Amniotic stem cell (primary cell): ENCODE measurements around the gene OR10D3.
"Not testable (repeated sequence)": the region's sequence is repeated elsewhere in the genome, so short reads cannot be mapped to it uniquely, and the experiment has no call there.

Experiments
- DNase-seq: peaks from one replicate; lab custom pipeline; 2025; lab: John Stamatoyannopoulos, UW

The OR10D3 gene

DNA sequence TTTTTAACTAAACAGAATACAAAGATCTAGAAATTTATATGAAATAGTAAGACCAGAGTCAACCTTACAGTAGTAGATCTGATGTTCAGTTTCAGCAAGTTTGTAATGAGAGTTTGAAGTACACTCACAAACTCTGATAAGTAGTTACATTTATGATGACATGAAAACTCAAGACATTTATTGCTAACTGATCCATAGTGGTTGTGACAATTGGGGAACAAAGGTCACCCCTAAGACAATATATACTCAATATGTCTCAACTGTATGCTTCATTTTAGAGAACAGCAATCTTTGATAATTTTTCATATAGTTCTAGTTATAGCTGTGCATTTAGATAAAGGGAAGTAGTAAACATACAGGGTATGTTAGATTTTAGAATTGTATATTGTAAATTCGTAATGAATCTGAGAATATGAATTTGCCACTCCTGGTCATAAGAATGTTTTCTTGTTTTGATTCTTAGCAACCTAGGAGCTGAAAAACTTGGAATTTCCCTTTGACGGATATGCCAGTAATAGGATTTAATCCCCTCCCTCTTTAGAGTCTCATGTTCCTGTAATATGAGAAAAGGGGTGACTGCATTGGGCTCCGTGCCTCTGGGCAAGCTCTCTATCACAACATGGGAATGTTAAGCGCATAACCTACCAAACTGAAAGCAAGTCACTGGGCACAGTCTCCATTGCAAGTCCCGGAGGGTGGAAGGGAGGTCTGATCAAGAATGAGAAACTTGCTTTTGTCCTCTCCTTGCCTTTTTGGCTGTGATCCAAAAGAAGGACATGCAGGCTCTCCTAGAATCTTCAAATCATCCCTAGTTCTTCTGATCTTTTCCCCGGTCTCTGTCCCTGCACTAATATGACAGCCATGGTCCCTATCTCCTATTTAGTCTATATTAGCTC lies 11.4 kb downstream of the OR10D3 start:
- no peak for DNase-seq

DNA sequence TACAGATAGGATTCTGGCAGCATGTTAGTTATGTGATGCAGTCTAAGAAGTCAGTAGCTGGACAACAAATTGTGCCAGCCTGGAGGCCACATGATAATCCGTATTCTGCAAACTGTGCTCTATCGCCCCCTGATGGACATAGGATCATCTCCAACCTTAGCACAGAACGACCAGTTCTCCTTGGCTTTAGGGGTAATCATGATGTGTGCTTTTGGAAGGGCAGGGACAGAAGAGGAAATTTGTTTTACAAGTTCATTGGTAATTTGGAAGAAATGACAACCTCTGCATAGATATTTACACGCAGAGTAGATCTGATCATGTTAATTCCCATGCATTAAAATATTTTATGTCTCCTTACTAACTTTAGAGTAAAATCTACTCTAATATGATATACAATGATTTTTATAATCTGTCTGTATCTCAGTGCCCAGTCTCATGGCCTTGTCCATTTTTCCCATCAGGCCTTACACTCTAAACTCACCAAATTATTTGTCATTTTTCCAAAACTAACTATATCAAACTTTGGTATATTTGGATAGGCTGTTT lies 12.1 kb downstream of the OR10D3 start:
- peak; percentile 19 for DNase-seq

DNA sequence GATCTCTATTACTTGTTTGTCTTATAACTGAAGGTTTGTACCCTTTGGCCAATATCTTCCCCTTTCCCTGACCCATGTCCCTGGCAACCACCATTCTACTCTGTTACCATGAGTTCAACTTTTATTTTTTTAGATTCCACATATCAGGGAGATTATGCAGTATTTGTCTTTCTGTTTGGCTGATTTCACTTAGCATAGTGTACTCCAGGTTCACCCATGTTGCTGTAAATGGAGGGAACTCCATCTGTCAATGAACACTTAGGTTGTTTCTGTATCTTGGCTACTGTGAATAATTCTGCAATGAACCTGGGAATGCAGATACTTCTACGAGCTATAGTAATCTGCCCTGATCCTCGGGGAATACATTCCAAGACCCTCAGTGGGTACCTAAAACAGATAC lies 14.9 kb downstream of the OR10D3 start:
- DNase-seq: no peak

DNA sequence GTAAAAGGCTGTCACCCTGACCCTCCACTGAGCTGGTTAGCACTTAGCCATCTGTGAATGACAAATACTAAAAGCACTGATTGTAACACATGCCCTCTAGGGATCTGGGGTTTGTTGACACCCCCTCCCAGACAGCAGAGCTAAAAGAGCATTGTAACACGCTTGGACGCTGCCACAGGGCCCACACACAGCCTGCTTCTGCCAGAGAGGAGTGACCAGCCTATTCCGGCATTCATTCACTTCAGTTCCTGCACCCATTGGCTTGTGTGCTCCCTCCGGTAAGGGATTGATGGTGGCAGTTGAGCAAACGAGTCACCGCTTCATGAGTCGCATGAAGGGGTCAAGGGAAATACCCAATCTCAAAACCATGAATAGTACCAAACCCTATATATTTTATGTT lies 15.8 kb downstream of the OR10D3 start:
- DNase-seq: no peak

DNA sequence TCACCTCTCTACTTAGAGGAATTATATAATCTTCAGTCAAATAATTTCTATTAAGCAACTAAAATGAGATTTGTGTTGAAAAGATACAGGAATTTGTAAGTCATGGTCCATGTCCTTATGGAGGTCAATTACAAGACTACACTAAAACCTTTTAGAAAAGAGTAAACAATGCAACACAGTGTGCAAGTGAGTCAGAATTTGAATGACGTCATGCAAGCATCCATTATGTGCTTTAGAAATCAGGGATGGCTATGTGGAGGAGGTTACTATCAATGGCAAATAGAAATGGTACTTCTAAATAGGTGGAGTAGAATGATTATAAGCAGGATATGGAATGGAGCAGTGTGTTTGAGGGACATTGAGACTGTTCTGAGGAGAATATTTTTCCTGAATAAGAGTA lies 16.6 kb downstream of the OR10D3 start:
- DNase-seq: no peak

DNA sequence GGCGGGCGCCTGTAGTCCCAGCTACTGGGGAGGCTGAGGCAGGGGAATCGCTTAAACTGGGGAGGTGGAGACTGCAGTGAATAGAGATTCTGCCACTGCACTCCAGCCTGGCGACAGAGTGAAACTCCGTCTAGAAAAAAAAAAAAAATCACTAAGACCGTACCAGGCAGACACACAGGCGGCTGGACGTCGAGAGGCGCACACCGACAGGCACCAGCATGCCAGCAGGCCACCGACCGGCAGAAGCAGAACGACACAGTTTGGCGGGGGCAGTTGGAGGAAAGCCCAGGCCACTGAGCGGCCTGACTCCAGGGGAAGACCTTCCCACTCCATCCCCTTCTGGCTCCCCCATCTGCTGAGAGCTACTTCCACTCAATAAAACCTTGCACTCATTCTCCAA lies 17.5 kb downstream of the OR10D3 start:
- no peak for DNase-seq

DNA sequence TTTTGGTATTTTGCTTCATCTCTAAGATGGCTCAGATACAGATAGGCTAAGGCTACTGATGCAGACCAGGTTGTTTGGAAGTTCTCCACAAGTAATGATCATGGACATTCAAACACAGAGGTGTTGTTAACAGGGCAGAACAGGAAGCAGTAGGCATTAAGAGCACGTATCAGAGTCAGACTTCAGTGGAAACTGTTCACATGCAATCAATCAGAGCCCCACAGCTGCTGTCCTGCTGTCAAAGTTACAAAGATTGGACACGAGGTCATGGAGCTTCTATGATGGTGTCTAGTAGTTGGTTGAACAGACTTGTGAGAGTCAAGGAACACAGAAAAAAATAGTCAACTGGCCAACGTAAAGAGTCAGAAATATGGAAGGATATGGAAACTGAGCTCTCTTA lies 19.8 kb downstream of the OR10D3 start:
- no peak for DNase-seq

DNA sequence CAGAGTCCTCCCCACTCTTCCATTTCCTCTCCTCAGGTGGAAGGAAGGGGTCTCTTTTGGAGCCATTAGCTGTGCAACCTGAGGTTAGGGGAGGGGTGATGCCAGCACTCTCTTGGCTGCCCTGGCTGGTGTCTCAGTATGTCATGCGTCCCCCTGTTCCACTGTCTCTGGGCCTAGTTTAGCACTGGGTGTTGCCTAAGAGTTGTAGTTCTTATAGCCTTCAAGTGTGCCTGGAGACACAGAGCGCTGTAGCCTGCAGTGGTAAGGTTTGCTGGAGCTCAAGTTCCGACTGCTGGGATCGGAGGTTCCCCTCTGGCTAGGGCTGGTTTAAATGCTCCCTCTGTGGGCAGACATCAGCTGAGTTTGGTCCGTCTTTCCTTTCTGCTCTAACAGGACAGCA lies 20.9 kb downstream of the OR10D3 start:
- DNase-seq: no peak

DNA sequence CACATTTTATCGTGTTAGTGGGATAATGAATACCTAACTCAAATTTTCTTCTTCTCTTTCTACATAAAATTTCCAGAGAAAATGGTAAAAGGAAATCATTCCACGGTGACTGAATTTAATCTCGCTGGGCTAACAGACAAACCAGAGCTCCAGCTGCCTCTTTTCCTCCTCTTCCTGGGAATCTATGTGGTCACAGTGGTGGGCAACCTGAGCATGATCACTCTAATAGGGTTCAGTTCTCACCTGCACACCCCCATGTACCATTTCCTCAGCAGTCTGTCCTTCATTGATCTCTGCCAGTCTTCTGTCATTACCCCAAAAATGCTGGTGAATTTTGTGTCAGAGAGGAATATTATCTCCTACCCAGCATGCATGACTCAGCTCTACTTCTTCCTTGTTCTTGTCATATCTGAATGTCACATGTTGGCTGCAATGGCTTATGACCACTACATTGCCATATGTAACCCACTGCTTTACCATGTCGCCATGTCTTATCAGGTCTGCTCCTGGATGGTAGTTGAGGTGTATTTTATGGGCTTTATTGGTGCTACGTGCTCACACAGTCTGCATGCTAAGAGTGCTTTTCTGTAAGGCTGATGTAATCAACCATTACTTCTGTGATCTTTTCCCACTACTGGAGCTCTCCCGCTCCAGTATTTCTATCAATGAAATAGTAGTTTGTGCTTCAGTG lies 24.1 kb downstream of the OR10D3 start:
- no peak for DNase-seq

DNA sequence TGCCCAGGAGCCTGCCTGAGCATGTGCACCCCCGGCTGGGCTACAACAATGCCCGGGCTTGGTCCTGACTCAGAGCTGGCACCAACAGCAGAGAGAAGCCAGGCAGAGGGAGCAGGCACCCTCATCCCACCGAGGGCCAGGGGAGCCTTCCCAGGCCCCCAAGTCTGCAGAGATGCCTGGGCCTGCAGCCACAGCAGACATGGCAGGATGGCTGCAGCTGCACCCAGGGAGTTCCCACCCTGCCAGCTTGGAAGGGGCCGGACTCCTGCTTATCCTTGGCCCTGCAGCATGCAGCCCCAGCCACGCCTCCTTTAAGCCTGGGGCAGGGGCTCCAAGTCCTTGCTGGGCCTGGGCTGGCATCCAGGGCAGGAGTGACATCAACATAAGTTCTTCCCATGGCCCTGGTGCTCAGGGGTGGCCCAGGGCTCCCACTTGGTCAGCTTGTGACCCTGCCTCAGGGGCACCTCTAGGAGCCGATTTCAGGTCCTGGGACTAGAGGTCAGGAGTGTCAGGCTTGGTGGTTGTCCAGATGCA lies 26.7 kb downstream of the OR10D3 start:
- no peak for DNase-seq

DNA sequence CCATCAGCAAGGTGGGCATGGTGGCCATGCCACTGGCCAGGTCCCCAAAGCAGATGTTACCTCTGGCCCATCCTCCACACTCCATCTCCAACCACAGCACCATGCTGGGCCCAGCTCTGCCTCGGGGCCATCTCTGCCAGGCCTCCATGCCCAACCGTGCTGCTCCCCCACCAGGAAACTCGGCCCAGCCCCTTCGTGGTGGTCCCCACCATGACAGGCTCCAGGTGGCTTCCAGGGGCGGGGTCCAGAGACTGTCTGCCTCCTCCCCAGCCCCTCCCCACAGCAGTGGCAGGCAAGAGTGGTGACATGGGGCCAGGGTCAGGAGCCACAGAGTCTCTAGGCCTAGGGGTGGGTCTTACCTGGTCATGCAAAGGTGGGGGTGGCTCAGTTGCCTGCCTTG lies 27.3 kb downstream of the OR10D3 start:
- DNase-seq: no peak

DNA sequence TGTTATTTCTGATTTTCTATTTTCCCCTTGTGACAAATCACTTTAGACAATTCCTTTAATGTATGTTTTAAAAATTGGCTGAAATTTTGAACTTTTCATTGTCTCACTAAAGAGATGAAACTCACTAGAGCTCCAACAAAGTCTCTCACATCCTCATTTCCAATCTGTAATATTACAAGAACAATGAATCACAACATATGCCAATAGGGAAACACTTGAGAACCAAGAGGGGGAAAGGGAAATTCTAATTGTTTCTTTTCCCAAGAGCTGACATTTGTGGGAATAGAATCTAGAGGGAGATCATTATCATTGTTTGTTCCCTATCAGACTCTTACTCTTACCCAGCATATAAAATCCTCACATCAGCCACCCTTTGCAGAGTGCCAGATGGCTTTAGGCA lies 28.2 kb downstream of the OR10D3 start:
- no peak for DNase-seq

DNA sequence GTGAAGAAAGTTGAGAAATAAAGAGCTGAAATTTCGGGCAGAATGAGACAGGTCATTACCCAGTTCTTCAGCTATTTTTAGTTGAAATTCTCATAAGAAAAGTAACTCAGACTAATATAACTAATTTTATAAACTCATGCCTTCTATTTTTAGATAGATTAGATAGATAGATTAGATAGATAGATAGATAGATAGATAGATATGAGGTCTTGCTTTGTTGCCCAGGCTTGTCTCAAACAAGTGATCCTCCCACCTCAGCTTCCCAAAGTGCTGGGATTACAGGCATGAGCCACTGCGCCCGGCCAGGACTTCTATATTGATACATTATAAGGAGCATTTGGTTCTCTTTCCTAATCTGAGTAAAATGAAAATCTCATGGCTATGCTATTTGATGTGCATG lies 30.9 kb downstream of the OR10D3 start:
- DNase-seq: no peak

DNA sequence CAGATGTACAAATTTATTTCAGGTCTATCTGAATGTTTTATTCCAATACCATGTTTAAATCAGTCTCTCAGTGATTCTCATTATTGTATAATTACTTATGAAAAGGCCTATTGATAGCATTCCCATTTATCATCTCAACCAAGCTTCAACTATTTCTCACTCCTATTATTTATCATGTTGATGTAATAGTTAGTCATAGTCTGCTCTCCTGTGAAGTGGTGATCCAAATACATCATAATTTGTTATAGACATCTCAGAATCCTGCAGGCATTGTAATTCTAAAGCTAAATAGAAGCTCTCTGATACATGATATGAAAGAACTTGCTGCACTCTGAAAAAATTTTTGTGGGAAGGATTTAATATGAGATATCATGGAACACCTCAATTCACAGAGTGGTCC lies 36.0 kb downstream of the OR10D3 start:
- DNase-seq: no peak

DNA sequence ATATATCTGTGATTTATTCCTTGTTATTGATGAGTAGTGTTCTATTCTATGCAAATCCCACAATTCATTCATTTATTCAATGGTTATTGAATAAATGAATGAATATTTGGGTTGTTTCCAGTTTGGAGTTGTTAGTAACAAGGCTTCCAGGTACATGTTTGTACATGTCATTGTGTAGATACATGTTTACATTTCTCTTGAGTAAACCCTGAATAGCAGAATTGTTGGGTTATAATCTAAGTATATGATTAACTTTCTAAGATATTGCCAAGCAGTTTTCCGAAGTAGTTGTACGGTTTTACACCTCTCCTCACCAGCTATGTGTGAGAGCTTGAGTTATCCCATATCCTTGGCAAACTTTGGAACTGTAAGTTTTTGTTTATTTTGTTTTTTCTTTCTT lies 39.3 kb downstream of the OR10D3 start:
- no peak for DNase-seq

DNA sequence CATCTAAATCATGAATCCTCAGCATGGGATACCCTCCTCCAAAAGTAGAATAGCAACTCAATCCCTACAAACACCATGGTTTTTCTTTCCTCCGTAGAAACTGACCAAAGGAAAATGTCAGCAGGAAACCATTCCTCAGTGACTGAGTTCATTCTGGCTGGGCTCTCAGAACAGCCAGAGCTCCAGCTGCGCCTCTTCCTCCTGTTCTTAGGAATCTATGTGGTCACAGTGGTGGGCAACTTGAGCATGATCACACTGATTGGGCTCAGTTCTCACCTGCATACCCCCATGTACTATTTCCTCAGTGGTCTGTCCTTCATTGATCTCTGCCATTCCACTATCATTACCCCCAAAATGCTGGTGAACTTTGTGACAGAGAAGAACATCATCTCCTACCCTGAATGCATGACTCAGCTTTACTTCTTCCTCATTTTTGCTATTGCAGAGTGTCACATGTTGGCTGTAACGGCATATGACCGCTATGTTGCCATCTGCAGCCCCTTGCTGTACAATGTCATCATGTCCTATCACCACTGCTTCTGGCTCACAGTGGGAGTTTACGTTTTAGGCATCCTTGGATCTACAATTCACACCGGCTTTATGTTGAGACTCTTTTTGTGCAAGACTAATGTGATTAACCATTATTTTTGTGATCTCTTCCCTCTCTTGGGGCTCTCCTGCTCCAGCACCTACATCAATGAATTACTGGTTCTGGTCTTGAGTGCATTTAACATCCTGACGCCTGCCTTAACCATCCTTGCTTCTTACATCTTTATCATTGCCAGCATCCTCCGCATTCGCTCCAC lies 41.7 kb downstream of the OR10D3 start:
- DNase-seq: not testable (repeated sequence)

DNA sequence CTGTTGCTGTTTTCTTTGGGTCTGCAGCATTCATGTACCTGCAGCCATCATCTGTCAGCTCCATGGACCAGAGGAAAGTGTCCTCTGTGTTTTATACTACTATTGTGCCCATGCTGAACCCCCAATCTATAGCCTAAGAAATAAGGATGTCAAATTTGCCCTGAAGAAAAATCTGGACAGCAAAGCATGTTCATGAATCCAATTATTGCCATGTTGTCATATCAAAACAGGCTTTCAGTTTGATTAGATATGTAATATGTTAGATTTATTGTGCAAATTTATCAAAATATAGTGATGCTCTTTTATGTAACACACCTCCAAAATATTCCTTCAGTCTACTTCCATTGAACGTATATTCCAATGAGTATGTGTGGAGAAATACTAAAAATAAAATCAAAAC lies 42.3 kb downstream of the OR10D3 start:
- no peak for DNase-seq

DNA sequence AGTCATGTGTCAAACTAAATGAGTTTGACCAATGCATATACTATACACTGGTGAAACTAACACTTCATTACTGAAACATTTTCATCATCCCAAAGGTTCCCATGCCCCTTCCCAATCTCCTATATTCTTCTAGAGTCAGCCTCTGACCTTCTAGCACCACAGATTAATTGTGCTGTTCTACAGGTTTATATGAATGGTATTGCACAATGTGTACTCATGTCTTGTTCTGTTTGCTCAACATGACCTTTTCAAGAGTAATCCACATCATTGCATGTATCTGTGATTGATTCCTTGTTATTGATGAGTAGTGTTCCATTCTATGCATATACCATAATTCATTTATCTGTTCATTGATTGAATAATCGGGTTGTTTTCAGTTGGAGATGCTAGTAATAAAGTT lies 50.2 kb downstream of the OR10D3 start:
- DNase-seq: no peak
